Neural progenitor cell (in vitro differentiated cells): ENCODE data around the gene PDGFD. TPM values are rescaled to one million over a fixed set of nuclear protein-coding genes. Genes with fewer than 3 reads are reported as not detected.

Source experiments
- DNase-seq: peaks from one replicate; pipeline ENCODE4 v3.0.0-alpha.2; 2016; ENCODE audit warnings: low spot score
- H2AFZ ChIP-seq: fragments of 200-600 bp; sonication (generic); replicated peaks from 2 replicates; pipeline ENCODE4 v1.6.1; 2016; ENCODE audit warnings: antibody characterized with exemption
- H3F3A ChIP-seq: fragments of 200-600 bp; sonication (generic); 2 replicates; pipeline ENCODE4 v1.6.1; 2016; ENCODE audit warnings: antibody characterized with exemption, low read depth
- H3K27ac ChIP-seq: fragments of 200-600 bp; sonication (generic); 2 replicates; pipeline ENCODE4 v1.5.1; 2016; ENCODE audit warnings: mild to moderate bottlenecking
- H3K27me3 ChIP-seq: fragments of 200-600 bp; sonication (generic); 2 replicates; pipeline ENCODE4 v1.6.1; 2016; ENCODE audit warnings: mild to moderate bottlenecking, moderate library complexity
- H3K36me3 ChIP-seq: fragments of 200-600 bp; sonication (generic); 2 replicates; pipeline ENCODE4 v1.5.1; 2016
- H3K4me1 ChIP-seq: fragments of 200-600 bp; sonication (generic); 2 replicates; pipeline ENCODE4 v1.6.1; 2016; ENCODE audit warnings: mixed run types
- H3K4me2 ChIP-seq: fragments of 200-600 bp; sonication (generic); 2 replicates; pipeline ENCODE4 v1.6.1; 2016
- H3K4me3 ChIP-seq: fragments of 200-600 bp; sonication (generic); 2 replicates; pipeline ENCODE4 v1.5.1; 2016
- H3K79me2 ChIP-seq: fragments of 200-600 bp; sonication (generic); 2 replicates; pipeline ENCODE4 v1.6.1; 2016; ENCODE audit warnings: low read depth
- H3K9ac ChIP-seq: fragments of 200-600 bp; sonication (generic); 2 replicates; pipeline ENCODE4 v1.6.1; 2016
- H3K9me3 ChIP-seq: fragments of 200-600 bp; sonication (generic); 2 replicates; pipeline ENCODE4 v1.5.1; 2016; ENCODE audit warnings: low read depth
- H4K20me1 ChIP-seq: fragments of 200-600 bp; sonication (generic); 2 replicates; pipeline ENCODE4 v1.6.1; 2016; ENCODE audit warnings: low read depth
- H3K27ac Mint-ChIP-seq: 3 replicates; pipeline ENCODE4 v1.8.0; 2021; ENCODE audit warnings: mixed read lengths
- H3K27me3 Mint-ChIP-seq: 2 replicates; pipeline ENCODE4 v1.8.0; 2022; ENCODE audit warnings: low read depth, mild to moderate bottlenecking, inconsistent platforms, moderate library complexity, mixed read lengths; ENCODE audit not compliant: insufficient read depth
- H3K36me3 Mint-ChIP-seq: 3 replicates; pipeline ENCODE4 v1.8.0; 2021; ENCODE audit warnings: mixed read lengths
- H3K4me1 Mint-ChIP-seq: 3 replicates; pipeline ENCODE4 v1.8.0; 2021; ENCODE audit warnings: mixed read lengths
- H3K4me3 Mint-ChIP-seq: 3 replicates; pipeline ENCODE4 v1.8.0; 2021; ENCODE audit warnings: mild to moderate bottlenecking, moderate library complexity, mixed read lengths
- H3K9me3 Mint-ChIP-seq: 3 replicates; pipeline ENCODE4 v1.8.0; 2020; ENCODE audit warnings: mixed read lengths
- CTCF ChIP-seq: fragments of 200-600 bp; sonication (generic); IDR thresholded peaks from 2 replicates; pipeline ENCODE4 v1.5.1; 2017; ENCODE audit warnings: antibody characterized with exemption, mild to moderate bottlenecking
- EZH2 ChIP-seq: fragments of 200-600 bp; sonication (generic); IDR thresholded peaks from 2 replicates; pipeline ENCODE4 v1.6.1; 2017; ENCODE audit warnings: antibody characterized with exemption, mild to moderate bottlenecking, moderate library complexity
- EZH2phosphoT487 ChIP-seq: fragments of 200-600 bp; sonication (generic); IDR thresholded peaks from 2 replicates; pipeline ENCODE4 v1.6.1; 2017; ENCODE audit warnings: antibody characterized with exemption
- total RNA-seq: library from RNA; depleted of rRNA; stranded (reverse); fragments of >200 nt; gene quantifications from 2 replicates; pipeline ENCODE4 v1.2.3, GENCODE V29; 2015; ENCODE audit warnings: low replicate concordance

PDGFD gene
- total RNA-seq, 1 donor from 2014 or later: 3.7 TPM

GRCh38 chr11:104089481-104089880 is 74.5 kb downstream of the PDGFD start:
- no peak overlapping the region for H3K4me3 Mint-ChIP-seq
- Histone ChIP-seq H3K79me2 (no peaks in the 10 kb centered on the region), H3K27ac (no peak overlapping the region), H3K27me3 (no peaks in the 10 kb centered on the region), H3K4me2 (no peak overlapping the region), H4K20me1 (no peaks in the 10 kb centered on the region), H3F3A (no peaks in the 10 kb centered on the region), H3K9ac (no peak overlapping the region), H3K4me1 (no peaks in the 10 kb centered on the region), H2AFZ (no peak overlapping the region), H3K9me3 (no peaks in the 10 kb centered on the region), H3K4me3 (no peak overlapping the region), H3K36me3 (no peaks in the 10 kb centered on the region)
- TF ChIP-seq EZH2 (no peak), EZH2phosphoT487 (no peak), CTCF (no peak)
- H3K9me3 Mint-ChIP-seq: no peaks in the 10 kb centered on the region
- H3K27me3 Mint-ChIP-seq: peaks cover 6% of the 10 kb centered on the region
- H3K27ac Mint-ChIP-seq: no peak overlapping the region
- DNase-seq: no peak
- H3K36me3 Mint-ChIP-seq: no peaks in the 10 kb centered on the region
- H3K4me1 Mint-ChIP-seq: peaks cover 3% of the 10 kb centered on the region

GRCh38 chr11:104086621-104087020 is 77.3 kb downstream of the PDGFD start:
- no peak overlapping the region for H2AFZ ChIP-seq
- H3K4me3 ChIP-seq: no peak overlapping the region
- peaks cover 6% of the 10 kb centered on the region for H3K27me3 Mint-ChIP-seq
- no peak overlapping the region for H3K27ac ChIP-seq
- H3F3A ChIP-seq: no peaks in the 10 kb centered on the region
- H3K36me3 Mint-ChIP-seq: no peaks in the 10 kb centered on the region
- H3K79me2 ChIP-seq: no peaks in the 10 kb centered on the region
- no peak overlapping the region for H3K4me2 ChIP-seq
- no peaks in the 10 kb centered on the region for H3K4me1 ChIP-seq
- H3K9me3 ChIP-seq: no peaks in the 10 kb centered on the region
- H4K20me1 ChIP-seq: no peaks in the 10 kb centered on the region
- H3K27ac Mint-ChIP-seq: no peak overlapping the region
- TF ChIP-seq EZH2phosphoT487 (no peak), EZH2 (no peak)
- no peaks in the 10 kb centered on the region for H3K9me3 Mint-ChIP-seq
- H3K9ac ChIP-seq: no peak overlapping the region
- H3K4me1 Mint-ChIP-seq: peaks cover 3% of the 10 kb centered on the region
- H3K4me3 Mint-ChIP-seq: no peak overlapping the region
- H3K36me3 ChIP-seq: no peaks in the 10 kb centered on the region
- H3K27me3 ChIP-seq: no peaks in the 10 kb centered on the region
- no peak for DNase-seq

- Mint-ChIP-seq H3K9me3 (no peaks in the 10 kb centered on the region), H3K4me3 (no peak overlapping the region), H3K4me1 (peaks cover under 1% of the 10 kb centered on the region), H3K36me3 (no peaks in the 10 kb centered on the region), H3K27me3 (no peaks in the 10 kb centered on the region), H3K27ac (no peak overlapping the region)
- Histone ChIP-seq H3K27me3 (no peaks in the 10 kb centered on the region), H3K9me3 (no peaks in the 10 kb centered on the region), H2AFZ (no peak overlapping the region), H3K79me2 (no peaks in the 10 kb centered on the region), H3K27ac (no peak overlapping the region), H3K36me3 (no peaks in the 10 kb centered on the region), H4K20me1 (no peaks in the 10 kb centered on the region), H3K4me1 (no peaks in the 10 kb centered on the region), H3F3A (no peaks in the 10 kb centered on the region), H3K4me2 (no peak overlapping the region), H3K4me3 (no peak overlapping the region), H3K9ac (no peak overlapping the region)
- TF ChIP-seq CTCF (no peak), EZH2 (no peak), EZH2phosphoT487 (no peak)
- no peak for DNase-seq
These were observed 85.0 kb downstream of the PDGFD start for GRCh38 chr11:104078995-104079394.

- H3K27ac Mint-ChIP-seq: no peak overlapping the region
- no peak for DNase-seq
- no peaks in the 10 kb centered on the region for H3K9me3 ChIP-seq
- no peak overlapping the region for H3K9ac ChIP-seq
- no peaks in the 10 kb centered on the region for H3K27me3 Mint-ChIP-seq
- no peaks in the 10 kb centered on the region for H3K36me3 Mint-ChIP-seq
- H3K4me1 ChIP-seq: no peaks in the 10 kb centered on the region
- H2AFZ ChIP-seq: no peak overlapping the region
- no peaks in the 10 kb centered on the region for H3K79me2 ChIP-seq
- H3K27me3 ChIP-seq: no peaks in the 10 kb centered on the region
- H3K36me3 ChIP-seq: no peaks in the 10 kb centered on the region
- H3F3A ChIP-seq: no peaks in the 10 kb centered on the region
- H3K4me2 ChIP-seq: no peak overlapping the region
- peaks cover 4% of the 10 kb centered on the region for H3K4me1 Mint-ChIP-seq
- H3K4me3 Mint-ChIP-seq: no peak overlapping the region
- H3K4me3 ChIP-seq: no peak overlapping the region
- TF ChIP-seq EZH2: no peak
- TF ChIP-seq EZH2phosphoT487: no peak
- H3K9me3 Mint-ChIP-seq: no peaks in the 10 kb centered on the region
- no peak overlapping the region for H3K27ac ChIP-seq
- H4K20me1 ChIP-seq: no peaks in the 10 kb centered on the region
These were observed 85.7 kb downstream of the PDGFD start for GRCh38 chr11:104078245-104078644.
